Endothelial cell of hepatic sinusoid (primary cell): ENCODE measurements around the gene AFF3.

Experiments used
- in situ Hi-C: cut with HindIII; loops from 2 replicates; pipeline ENCODE4 v1.10.0; 2017; ENCODE audit warnings: low sequenced_read_pairs

AFF3 gene

DNA sequence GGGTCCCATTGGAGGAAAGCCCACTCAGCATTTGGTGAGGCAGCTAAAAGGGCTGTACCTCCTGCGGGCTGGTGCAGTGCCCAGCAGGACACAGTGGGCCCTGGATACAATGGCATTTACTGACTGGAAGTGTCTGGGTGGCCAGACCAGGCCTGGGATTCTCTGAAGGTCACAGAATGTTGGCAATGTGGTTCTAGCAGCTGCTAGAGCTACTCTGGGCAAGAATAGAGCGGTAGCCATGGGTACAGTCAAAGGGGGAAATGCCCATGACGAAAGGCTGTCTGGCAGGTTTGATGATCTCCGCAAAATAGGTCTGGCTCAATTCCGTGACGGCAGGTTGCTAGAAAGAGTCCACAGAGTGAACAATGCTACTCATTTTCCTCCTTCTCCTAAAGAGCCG lies 241.8 kb downstream of the AFF3 start:
- in situ Hi-C loops: loop anchor here (5.0 kb wide), 1 partner anchor 58 kb away; no protein-coding TSS in a partner anchor

DNA sequence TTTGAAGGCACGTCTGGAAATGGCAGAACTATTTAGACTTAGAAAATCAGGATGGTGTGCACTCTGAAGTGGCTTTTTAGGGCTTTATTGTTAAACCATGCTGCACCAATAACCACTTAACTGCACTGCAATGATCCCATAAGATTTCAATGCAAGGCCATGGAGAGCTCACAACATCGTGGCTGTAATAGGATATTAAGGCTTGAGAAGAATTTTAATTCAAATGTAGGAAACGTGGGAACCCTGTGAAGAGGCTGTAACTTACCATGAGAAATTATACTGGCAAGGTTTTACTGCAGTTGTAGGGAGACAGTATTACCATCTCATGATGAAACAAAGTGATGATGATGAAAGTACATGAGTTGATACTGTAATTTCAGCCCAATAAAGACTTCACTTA lies 242.5 kb downstream of the AFF3 start:
- in situ Hi-C loops: loop anchor here (5.0 kb wide), 1 partner anchor 58 kb away; no protein-coding TSS in a partner anchor

DNA sequence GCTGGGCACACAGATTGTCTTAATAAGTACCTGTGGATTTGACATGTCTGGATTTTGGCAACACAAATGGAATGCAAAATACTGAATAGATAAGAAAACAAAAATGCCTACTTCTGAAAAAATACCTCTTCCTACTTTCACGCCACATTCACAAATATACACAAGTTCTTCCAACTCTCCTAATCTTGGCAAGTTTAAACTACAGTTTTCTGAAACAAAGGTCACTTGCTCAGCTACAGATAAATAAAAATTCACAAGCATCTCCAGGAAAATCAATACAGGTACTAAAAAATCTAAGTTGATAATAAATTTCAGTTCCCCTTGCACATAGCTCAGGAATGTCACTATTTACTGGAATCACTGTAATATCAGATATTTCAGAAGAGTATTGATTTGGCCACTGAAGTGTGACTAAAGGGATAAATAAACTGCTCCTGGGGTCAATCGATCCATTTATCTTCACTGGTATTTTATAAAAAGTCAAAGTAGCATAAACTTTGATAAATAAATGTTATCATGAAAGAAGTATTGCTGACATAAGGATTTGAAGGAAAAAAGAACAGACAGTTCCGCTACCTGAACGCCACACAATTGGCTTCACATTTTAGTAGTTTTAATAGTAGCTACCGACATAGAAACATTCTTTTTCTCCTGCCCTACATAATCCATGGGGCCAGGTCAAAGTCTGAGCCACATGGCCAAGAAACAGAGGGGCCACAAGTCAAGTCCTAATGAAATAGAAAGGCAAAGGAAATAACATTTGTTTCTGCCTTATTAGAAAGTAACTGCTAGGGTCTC lies 243.1 kb downstream of the AFF3 start:
- in situ Hi-C loops: no loop called here

DNA sequence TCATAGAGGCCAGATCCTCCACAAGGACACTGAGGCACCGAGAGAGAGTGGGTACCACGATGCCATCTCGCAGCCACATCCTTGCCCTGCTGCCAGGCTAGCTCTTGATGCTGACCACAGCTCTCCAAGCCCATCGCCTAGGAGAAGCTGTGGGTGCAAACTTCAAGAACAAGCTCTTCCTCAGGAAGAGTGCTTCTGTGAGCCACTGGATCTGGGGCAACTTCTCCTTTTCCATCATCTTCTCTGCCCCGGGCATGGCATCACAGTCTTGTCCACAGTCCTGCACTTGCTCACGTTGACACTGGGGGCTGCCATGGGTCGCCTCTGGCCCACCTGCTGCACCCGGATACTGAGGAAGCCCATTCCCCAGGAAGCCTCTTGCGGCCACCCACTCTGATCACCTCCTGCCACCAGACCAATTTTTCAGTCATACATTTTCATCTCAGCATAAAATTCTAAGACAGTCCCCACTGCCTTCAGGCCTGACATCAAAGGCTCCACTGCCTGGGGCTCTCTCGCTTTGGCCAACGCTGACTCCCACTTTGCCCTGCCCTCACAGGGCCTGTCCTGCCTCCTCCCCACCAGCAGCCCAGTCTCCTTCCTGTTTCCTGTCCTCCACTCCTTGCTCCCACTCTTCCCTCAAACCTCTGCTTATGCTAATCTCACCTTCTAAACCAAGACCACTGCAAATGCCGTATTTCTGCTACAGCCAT lies 243.9 kb downstream of the AFF3 start:
- in situ Hi-C loops: no loop called here

GRCh38 chr2:99891428-99891780 lies 251.0 kb downstream of the AFF3 start:
- in situ Hi-C loops: loop anchor here (5.0 kb wide), 1 partner anchor 41 kb away; no protein-coding TSS in a partner anchor

DNA sequence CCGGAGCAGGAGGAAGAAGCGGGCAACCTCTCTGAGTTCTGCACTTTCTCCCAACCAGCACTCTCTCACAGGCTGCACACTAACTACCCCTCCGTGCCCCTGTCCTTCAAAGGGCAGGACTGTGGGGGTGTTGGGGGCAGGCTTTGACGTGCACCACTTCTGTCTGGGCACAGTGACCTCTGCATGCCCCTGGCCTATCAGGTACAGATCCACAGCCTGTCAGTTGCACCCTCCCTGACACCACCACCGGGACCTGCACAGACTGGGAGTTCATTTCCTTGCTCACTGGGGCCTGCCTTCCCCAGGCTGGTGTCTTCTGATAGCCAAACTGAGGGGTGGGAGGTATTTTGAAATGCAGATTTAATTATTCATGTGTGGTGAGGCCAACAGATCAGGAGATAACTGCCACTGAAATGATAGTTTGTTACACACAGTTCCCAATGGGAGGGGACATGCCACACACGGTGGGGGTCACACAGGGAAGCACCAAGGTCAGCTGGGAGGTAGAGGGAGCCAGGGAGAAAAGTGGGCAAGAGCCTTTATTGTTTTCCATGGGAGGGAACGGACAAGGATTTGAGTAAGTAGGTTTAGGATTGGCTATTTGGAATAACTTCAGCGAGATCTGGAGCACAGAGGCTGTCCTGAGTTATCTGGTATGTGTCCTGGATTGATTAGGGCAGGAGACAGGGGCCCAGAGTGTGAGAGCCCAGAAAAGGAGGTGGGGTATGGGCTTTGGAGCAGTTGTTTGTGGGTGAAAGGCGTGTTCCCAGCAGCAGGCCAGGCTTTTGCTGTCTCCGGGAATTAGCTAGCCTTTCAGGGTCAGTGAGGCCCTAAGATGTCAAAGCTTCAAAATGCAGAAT lies 251.6 kb downstream of the AFF3 start:
- in situ Hi-C loops: loop anchor here (5.0 kb wide), 1 partner anchor 42 kb away; no protein-coding TSS in a partner anchor

GRCh38 chr2:99888617-99889016 lies 253.8 kb downstream of the AFF3 start:
- in situ Hi-C loops: no loop called here

GRCh38 chr2:99886418-99886817 lies 256.0 kb downstream of the AFF3 start:
- in situ Hi-C loops: no loop called here

GRCh38 chr2:99883358-99883757 lies 259.0 kb downstream of the AFF3 start:
- in situ Hi-C loops: loop anchor here (5.0 kb wide), 1 partner anchor 89 kb away; no protein-coding TSS in a partner anchor

GRCh38 chr2:99881901-99882591 lies 260.3 kb downstream of the AFF3 start:
- in situ Hi-C loops: loop anchor here (5.0 kb wide), 1 partner anchor 90 kb away; no protein-coding TSS in a partner anchor

DNA sequence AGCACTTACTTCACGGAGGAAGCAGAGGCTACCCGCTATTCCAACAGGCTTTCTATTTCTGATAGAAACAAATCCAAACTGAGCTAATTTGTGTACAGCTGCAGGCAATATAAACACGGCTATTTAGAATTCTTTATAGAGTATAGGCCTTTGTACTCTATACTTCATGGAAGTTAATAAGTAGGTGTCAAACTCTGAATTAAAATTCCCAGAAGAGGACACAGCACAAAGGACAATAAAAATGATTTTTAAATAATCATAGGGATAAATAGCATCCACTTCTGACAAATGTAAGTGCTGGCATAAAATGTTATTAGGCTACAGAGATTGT lies 261.5 kb downstream of the AFF3 start:
- in situ Hi-C loops: loop anchor here (5.0 kb wide), 1 partner anchor 91 kb away; no protein-coding TSS in a partner anchor

GRCh38 chr2:99880148-99880963 lies 262.0 kb downstream of the AFF3 start:
- in situ Hi-C loops: loop anchor here (5.0 kb wide), 1 partner anchor 92 kb away; no protein-coding TSS in a partner anchor

DNA sequence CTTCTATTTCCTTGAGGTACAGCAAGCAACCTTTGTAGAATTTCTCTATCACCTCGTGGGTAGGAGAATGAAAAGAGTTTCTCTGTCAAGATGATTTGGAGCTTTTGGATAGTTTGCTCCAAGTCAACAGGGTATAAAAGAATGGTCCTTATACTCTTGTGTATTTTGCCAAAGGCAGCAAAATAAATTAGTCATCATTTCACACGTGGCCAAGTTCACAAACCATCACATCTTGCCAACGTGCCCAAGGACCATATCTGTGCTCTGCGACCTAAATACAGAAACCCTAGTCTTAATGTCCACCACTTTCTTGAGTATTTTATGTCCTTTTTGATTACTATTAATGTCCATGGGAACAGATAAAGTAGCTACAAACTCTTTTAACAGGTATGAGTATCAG lies 262.9 kb downstream of the AFF3 start:
- in situ Hi-C loops: no loop called here

GRCh38 chr2:99878581-99879350 lies 263.6 kb downstream of the AFF3 start:
- in situ Hi-C loops: no loop called here

- in situ Hi-C loops: no loop called here
Observed at GRCh38 chr2:99877963-99878362, 264.4 kb downstream of the AFF3 start.

DNA sequence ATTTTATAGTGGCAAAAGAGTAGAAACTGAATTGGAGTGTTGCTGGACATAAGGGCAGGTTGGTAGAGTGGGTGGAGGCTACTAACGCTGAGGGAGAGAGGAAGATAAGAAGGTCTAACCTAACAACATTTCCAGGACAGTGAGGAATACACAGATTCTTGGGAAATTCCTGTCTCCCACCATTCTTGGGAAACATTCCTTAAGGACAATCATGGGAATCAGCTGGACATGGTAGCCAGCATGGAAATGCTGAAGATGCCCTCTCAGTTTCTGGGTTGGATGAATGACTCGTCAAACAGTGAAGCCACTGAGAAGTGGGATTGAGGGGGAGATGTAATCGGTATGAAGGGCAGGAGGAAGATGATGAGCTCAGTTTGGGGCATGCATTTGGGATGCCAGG lies 265.4 kb downstream of the AFF3 start:
- in situ Hi-C loops: no loop called here

DNA sequence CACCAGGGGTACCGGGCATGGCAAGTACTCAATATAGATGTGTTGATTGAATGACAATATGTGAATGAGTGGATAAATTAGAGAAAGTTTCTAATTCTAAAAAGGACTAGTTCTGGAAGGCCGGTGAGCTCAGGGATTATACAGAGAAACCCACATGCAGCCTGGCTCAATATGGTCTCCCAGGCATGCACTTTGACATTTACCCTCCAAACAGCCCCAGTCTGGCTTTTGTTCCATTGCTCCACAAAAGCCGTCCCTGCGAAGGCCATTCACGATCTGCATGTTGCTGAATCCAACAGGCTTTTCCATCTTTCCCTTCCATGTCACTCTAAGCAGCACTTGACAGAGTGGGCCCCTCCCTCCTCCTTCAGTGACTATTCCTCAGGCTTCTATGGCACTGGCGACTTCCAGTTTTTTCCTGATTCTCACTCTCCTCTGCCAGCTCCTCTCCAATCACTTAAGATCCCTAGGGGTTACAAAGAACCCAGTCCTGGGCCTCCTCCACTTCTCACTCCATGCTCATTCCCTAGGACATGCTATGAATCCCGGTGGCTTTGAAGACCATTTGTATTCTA lies 266.7 kb downstream of the AFF3 start:
- in situ Hi-C loops: no loop called here

GRCh38 chr2:99868260-99868659 lies 274.1 kb downstream of the AFF3 start:
- in situ Hi-C loops: loop anchor here (10.0 kb wide), 1 partner anchor 63 kb away; no protein-coding TSS in a partner anchor
